HG03139 (cell line): ENCODE results near the gene PDLIM3.

Experiments used
- ATAC-seq: cut with Tn5 transposase; IDR thresholded peaks from one replicate; pipeline ENCODE4 v1.9.1; 2021; ENCODE audit not compliant: unreplicated experiment

The PDLIM3 gene

GRCh38 chr4:185472103-185472542, 63.2 kb downstream of the PDLIM3 start:
- ATAC-seq: no peak

- ATAC-seq: peak; percentile 90
Measured at GRCh38 chr4:185471235-185472102, 63.8 kb downstream of the PDLIM3 start, which contains the start of gene CCDC110. CCDC110 (minus strand) TSS chr4:185471733; CDS start chr4:185471683, 50 bp downstream.

GRCh38 chr4:185470501-185471195, 64.7 kb downstream of the PDLIM3 start:
- ATAC-seq: peak; percentile 7

- no peak for ATAC-seq
Measured at GRCh38 chr4:185469580-185470154, 65.6 kb downstream of the PDLIM3 start.

GRCh38 chr4:185468999-185469398, 66.3 kb downstream of the PDLIM3 start:
- no peak for ATAC-seq

GRCh38 chr4:185467991-185468390, 67.3 kb downstream of the PDLIM3 start:
- ATAC-seq: no peak

- ATAC-seq: no peak
Measured at GRCh38 chr4:185467101-185467500, 68.2 kb downstream of the PDLIM3 start.

GRCh38 chr4:185465707-185466106, 69.6 kb downstream of the PDLIM3 start:
- no peak for ATAC-seq

GRCh38 chr4:185464887-185465286, 70.4 kb downstream of the PDLIM3 start:
- ATAC-seq: no peak

- ATAC-seq: no peak
Measured at GRCh38 chr4:185464183-185464582, 71.1 kb downstream of the PDLIM3 start.

- no peak for ATAC-seq
Measured at GRCh38 chr4:185463541-185463940, 71.8 kb downstream of the PDLIM3 start.

GRCh38 chr4:185461565-185461964, 73.7 kb downstream of the PDLIM3 start:
- ATAC-seq: no peak

GRCh38 chr4:185457136-185457535, 78.2 kb downstream of the PDLIM3 start:
- ATAC-seq: no peak

- ATAC-seq: no peak
Measured at GRCh38 chr4:185456131-185456530, 79.2 kb downstream of the PDLIM3 start.
